ENCODE data around the gene BABAM2. TPM values are rescaled to one million over a fixed set of nuclear protein-coding genes. Genes with fewer than 3 reads are reported as not detected.

BABAM2 gene
- total and polyA plus RNA-seq, 2 of the 4 experiments (the other 2 are of a cell fraction): 20.9 to 23.1 TPM

DNA sequence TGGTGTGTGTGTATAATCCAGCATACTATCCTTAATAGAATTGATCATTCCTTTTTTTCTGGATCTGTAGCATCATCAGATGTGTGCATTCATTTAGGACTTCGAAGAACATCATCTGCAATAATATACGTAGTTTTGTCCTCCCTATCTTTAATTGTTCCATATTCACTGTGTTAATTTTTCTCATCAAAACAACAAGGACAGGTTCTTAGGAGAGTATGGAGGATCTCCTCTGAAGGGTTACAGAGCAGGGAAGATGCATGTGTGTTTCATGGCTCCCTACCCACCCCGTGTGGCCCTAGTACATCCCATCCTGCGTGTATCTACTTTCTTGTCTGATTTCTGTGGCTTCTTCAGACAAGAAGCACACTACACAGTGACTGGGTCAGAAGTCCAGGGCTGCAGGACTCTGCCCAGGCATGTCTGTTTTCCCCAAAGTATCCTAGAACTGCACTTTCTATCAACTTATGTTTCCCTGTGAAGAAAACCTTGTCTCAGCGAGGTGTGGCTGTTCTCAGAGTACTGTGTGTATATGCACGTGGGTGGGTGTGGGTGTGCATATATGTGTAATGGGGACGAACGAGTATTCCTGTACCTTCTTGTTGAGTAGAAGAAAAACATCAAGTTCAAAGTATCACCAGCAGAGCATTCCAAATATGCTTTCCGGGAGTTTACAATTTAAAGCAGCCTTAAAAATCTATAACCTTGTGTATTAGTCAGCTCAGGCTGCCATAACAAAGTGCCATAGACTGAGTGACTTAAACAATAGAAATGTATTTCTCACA lies 281.8 kb downstream of the BABAM2 start:
- H3K56ac ChIP-seq (ENCODE audit: extremely low read depth, insufficient read depth, low read length): peak overlapping the region; percentile 31; the same call in 1 of the 2 replicates
- peak overlapping the region; percentile 93; the same call in 1 of the 2 replicates for H3K27ac ChIP-seq (ENCODE audit: insufficient read depth, low read length)
- dilution Hi-C loops (cut with HindIII; ENCODE audit: low sequenced_read_pairs, unreplicated experiment): no loop called here
- no peaks in the 10 kb centered on the region for H3K9me3 ChIP-seq (ENCODE audit: control insufficient read depth, insufficient read depth, low read length)
- H3K27me3 ChIP-seq (ENCODE audit: control insufficient read depth, insufficient read depth, low read length): no peaks in the 10 kb centered on the region
- peak overlapping the region; percentile 87 for H4K5ac ChIP-seq (ENCODE audit: low read depth, low read length)
- peak overlapping the region; percentile 98; the same call in 1 of the 2 replicates for H2AK5ac ChIP-seq (ENCODE audit: low read depth, low read length)
- peak overlapping the region; percentile 63 for H2AFZ ChIP-seq (replicated peaks; ENCODE audit: low read length, poor library complexity)
- peak; percentile 57 for DNase-seq
- H3K4me3 ChIP-seq (ENCODE audit: insufficient read depth, low read depth, low read length): no peak overlapping the region
- H2AK9ac ChIP-seq (replicated peaks; ENCODE audit: low read depth, low read length, poor library complexity): peak overlapping the region; percentile 59
- ATAC-seq (ENCODE audit: low read depth): peak; percentile 88
- H3K14ac ChIP-seq (replicated peaks; ENCODE audit: low read depth, low read length): peak overlapping the region; percentile 86
- H4K8ac ChIP-seq (ENCODE audit: low read depth in 2 of 2, low read length in 2 of 2): peak overlapping the region; percentile 75 to 96; a peak in 3 of 4 replicates
- peak overlapping the region; percentile 63; the same call in 1 of the 2 replicates for H3K9ac ChIP-seq (ENCODE audit: low read depth, low read length)
- H2BK15ac ChIP-seq (ENCODE audit: low read depth, low read length): peak overlapping the region; percentile 90; the same call in 2 of the 3 replicates
- POLR2A ChIA-PET (ENCODE audit: unreplicated experiment): no interaction called here
- intact Hi-C loops (cut with micrococcal nuclease): no loop called here
- H3K4ac ChIP-seq (ENCODE audit: low read depth, low read length): peak overlapping the region; percentile 96
- no peaks in the 10 kb centered on the region; the same call in none of the 2 replicates for H3K9me1 ChIP-seq (ENCODE audit: insufficient read depth, low read length)
- in situ Hi-C loops (cut with MboI; ENCODE audit: low sequenced_read_pairs): no loop called here
- peaks cover 6% of the 10 kb centered on the region for H3K4me1 ChIP-seq (ENCODE audit: control insufficient read depth, insufficient read depth, low read length)
- no peaks in the 10 kb centered on the region for H3K79me1 ChIP-seq (ENCODE audit: low read depth in 1 of 2, low read length in 2 of 2)
- no peaks in the 10 kb centered on the region for H4K20me1 ChIP-seq (ENCODE audit: insufficient read depth, low read length)
- no TSS peak for BruUV-seq (replicated peaks)
- TF ChIP-seq, protein P1, sequence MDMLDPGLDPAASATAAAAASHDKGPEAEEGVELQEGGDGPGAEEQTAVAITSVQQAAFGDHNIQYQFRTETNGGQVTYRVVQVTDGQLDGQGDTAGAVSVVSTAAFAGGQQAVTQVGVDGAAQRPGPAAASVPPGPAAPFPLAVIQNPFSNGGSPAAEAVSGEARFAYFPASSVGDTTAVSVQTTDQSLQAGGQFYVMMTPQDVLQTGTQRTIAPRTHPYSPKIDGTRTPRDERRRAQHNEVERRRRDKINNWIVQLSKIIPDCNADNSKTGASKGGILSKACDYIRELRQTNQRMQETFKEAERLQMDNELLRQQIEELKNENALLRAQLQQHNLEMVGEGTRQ (IDR thresholded peaks at IDR 0.05; ENCODE audit: low read depth, low read length): no peak
- TF ChIP-seq CEBPB (IDR thresholded peaks at IDR 0.05; ENCODE audit: low read depth, low read length) (no peak), BHLHE40 (IDR thresholded peaks at IDR 0.05; ENCODE audit: low read depth, low read length) (no peak), RCOR1 (IDR thresholded peaks at IDR 0.05; ENCODE audit: insufficient replicate concordance, low read length) (no peak)
- peak overlapping the region; percentile 97 for H3K18ac ChIP-seq (ENCODE audit: low read depth, low read length)
- peak overlapping the region; percentile 93 for H3K23ac ChIP-seq (ENCODE audit: low read depth, low read length)
- H2BK120ac ChIP-seq (ENCODE audit: low read depth, low read length): peak overlapping the region; percentile 97
- peak overlapping the region; percentile 96 for H2BK20ac ChIP-seq (ENCODE audit: low read depth, low read length)
- CTCF ChIA-PET: no interaction called here
- H3K36me3 ChIP-seq (ENCODE audit: control insufficient read depth, insufficient read depth, low read length): no peaks in the 10 kb centered on the region
- peak overlapping the region; percentile 98 for H2BK5ac ChIP-seq (ENCODE audit: low read depth, low read length, poor library complexity, severe bottlenecking)
- H3K4me2 ChIP-seq (ENCODE audit: low read depth, low read length): no peak overlapping the region
- peak overlapping the region; percentile 96 for H4K91ac ChIP-seq (ENCODE audit: insufficient read depth, low read depth, low read length)
- WGBS, 2 experiments (ENCODE audit: extremely low coverage in 2 of 2, insufficient read length in 1 of 2): no CpG with 5 or more reads among the region's 9 CpGs
